GM21619 (cell line): ENCODE data around the gene TIMM10.

Experiments
- ATAC-seq: cut with Tn5 transposase; IDR thresholded peaks from one replicate; pipeline ENCODE4 v1.9.1; 2021; ENCODE audit not compliant: unreplicated experiment

The TIMM10 gene, protein sequence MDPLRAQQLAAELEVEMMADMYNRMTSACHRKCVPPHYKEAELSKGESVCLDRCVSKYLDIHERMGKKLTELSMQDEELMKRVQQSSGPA

DNA sequence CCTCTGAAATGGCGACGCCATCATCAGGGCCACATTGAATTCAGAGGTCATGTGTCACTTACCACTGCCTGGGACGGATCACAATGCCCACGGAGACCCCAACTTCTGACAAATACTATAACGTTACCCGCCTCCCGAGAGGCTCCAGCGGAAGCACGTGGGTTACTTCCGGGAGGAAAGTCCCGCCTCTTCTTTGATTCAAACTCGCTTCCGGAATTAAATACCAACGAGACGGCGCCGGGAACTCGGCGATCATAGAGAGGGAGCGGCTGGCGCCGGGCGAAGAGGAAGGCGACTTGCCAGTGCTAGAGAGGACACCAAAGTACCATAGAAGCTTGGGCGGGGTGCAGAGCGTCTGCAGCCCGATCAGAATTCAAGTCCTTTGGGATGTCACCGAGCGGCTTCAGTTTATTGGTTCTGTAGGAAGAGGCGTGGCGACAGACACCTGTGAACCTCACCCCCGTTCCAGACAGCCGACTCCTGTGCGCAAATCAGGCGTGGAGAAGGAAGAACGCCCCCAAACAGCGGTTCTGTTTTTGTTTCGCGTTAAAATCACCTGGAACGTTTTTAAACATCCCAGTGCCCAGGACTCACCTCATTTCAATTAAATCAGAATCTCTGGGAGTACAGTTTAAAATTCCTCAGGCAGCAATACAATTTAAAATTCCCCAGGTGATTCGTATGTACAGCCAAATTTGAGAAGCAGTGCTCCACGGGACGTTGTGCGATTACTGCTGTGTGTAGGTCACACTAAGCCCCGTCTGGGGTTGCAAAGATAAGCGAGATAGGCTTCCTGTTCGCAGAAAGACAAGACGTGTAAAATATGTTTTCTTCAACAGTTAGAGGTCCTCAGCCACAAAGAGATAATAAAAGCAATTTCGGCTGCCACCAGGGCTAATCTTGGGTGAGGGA lies at the start of gene TIMM10:
Gene TIMM10 (minus strand): TSS at position 159 of the 912 bp plus-strand sequence. CDS start 565 bp downstream, outside the sequence.
- ATAC-seq, result peak; percentile 99

DNA sequence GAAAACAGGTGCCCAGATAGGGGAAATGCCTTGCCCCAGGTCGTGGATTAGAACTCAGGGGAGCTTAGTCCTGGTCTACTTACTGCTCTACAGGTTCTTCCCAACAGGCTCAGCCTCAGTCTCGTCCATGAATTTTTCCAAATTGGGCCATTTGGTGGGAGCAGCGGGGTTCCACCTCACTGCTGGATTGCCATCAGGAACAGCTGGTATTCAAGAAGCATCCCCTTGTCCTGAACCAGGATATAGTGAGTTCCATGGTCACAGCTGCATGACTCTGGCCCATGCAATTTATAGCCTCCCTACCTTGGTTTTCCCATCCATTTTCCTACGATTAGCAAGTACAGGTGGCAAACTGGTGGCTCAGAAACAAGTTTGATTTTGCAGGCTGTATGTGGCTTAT lies 43.5 kb upstream of the TIMM10 start:
- ATAC-seq, result no peak

DNA sequence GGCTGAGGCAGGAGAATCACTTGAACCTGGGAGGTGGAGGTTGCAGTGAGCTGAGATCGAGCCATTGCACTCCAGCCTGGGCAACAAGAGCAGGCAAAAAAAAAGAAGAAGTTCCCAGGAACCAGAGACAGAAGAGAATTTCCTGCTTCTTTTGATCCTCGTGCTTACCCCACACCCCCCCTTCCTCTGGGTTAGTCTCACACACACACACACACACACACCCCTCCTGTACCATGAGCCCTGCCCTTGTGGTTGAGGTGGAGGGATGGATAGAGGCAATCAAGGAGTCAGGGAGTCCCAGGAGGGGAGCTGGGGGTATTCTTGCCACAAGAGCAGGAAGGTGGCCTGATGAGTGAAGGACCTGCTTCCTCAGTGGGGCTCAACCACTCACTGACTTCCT lies 41.1 kb upstream of the TIMM10 start:
- ATAC-seq, result no peak

DNA sequence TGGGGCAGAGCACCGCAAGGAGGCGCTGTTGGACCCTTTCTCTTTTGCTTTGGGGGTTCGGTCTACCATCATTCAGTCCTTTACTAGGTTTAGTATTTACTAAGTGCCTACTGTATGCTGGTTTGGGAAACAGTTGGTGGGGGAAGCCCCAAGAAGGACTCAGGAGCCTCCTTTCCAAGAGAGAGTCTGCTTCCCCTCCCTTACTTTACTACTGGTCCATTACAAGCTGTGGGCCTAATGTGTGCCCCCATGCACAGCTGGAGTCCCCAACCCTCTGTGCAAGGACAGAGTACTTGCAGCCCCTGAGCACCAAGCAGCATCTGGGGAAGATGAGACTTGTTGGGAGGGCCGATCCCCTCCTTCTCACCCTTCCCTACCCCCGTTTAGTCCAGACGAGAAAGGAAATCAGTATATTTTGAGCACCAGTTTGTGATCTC lies 37.8 kb upstream of the TIMM10 start:
- peak; percentile 62 for ATAC-seq

DNA sequence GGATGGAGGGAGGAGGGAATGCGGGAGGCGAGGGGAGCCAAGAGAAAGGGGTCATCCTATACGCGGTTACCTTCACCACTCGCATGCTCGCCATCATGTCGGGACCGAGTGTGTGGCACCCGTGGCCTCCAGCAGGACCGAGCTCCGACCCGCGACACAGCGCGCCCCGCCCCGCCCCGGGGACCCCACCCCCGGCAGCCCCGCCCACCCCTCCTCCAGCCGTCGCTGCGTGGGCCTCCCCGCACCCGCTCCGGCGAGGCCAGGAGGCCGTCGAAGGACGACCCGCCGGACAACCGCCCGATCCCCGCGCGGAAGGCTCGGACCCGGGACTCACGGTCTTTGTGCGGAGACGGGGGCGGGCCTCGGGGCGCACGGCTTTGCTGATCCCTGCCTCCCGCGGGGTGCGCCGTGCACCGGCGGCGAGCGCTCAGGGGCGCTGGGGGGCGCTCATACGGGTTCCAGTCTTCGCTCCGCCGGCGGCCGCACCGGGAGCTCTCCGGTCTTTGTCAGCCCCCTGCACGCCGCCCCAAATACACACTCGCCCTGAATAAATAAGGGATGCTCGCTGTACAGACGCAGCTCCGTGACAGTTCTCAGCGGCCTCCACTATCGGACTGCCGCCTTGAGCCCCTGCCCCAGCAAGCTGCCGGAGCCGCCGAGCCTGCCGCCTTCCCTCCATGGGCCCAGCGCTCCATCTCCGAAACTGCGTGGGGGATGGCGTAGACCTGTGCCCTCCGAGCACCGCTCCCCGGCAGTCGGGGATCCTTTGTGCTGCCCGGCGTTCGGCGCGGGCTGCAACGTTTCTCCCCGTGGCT lies 37.2 kb upstream of the TIMM10 start, which contains the start of gene UBE2L6:
Gene UBE2L6 (minus strand): TSS at position 158 of the 815 bp plus-strand sequence. CDS start 61 bp downstream, at position 97.
- ATAC-seq, result peak; percentile 43

DNA sequence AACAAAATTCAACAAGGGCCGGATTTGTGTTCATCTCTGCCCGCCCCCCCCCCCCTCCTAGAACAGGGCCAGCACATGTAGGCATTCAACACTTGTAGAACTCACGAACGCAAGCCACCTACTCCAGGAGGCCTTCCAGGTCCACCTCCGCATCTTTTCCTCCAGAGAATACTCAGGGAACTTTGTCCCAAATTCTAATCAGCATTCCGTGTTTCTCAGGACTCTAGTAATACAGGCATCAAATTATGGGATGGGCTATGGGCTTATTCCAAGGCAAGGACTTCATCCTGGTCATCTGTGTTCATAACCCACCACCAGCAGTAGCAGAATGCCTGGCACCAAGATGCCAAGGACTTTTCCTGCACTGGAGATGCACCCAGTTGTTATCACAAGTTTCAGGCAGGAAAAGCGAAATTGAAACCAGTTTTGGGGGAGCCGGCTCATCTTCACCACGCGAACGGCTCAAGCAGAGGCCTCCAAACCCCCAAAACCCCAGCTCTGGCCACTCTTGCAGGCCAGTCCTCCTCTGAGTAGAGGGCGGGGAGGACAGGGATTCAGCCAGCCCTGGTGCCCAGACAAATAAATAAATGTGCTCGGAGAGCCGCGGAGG lies 36.5 kb upstream of the TIMM10 start:
- peak; percentile 4 for ATAC-seq

DNA sequence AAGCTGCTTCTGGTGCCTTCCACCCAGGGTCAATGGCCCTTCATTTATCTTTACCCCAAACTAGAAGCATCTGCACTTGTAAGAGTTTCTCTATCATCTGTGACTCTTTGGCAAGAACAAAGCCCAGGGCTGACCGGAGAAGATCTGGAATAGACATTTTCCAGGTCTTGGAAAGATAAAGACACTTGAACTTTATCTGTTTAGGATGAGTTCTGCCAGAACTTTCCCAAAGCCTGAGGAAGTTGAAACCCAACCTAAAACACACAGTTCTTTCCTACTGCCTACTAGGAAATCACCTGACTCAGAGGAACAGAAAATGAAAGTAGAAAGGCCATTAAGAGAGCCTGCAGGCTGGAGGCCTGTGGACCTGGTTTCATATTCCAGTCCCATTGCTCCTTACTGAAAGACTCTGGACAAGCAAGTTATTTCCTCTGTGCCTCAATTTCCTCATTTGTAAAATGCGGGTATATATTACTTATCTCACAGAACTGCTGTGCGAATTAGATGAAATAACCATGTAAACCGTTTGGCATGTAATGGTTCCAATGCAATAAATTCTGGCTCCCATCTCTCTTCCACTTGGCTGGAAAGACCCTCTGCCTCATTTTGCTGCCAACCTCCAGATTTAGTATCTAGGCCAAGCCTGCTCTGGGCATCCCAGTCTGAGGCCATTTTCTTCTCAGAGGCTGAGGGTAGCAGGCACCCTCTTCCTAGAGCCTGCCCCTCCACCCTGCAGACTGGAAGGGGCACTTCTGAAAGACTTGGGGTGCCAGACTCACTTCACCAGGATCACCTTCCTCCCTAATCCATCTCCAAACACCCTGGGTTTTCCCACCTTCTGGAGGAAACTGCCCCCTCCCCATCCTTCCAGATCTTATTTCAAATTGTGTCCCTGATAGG lies 35.7 kb upstream of the TIMM10 start:
- ATAC-seq, result peak; percentile 63

- no peak for ATAC-seq
These were observed 32.0 kb upstream of the TIMM10 start for GRCh38 chr11:57562596-57562995.

- no peak for ATAC-seq
These were observed 29.6 kb upstream of the TIMM10 start for GRCh38 chr11:57560146-57560545.

GRCh38 chr11:57556041-57556440 lies 25.5 kb upstream of the TIMM10 start:
- no peak for ATAC-seq

GRCh38 chr11:57555393-57555792 lies 24.8 kb upstream of the TIMM10 start:
- no peak for ATAC-seq

DNA sequence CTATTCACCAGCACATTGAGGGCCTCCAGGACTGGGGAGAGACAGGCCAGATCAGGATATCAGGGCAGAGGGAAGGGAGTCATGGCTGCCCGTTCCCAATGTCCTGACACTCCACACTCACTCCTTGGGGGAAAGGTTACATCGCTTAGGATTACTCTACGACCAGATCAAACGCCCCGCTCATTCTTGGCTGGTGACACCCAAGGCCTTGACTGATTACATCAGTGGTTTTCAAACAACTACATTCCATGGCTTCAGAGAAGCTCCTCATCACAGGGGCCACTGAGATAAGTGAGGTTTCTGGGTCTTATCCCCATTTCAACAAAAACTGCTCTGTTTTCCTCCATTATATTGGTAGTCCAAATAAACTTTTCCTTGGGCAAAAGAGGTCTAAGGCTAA lies 21.9 kb upstream of the TIMM10 start:
- ATAC-seq, result no peak

DNA sequence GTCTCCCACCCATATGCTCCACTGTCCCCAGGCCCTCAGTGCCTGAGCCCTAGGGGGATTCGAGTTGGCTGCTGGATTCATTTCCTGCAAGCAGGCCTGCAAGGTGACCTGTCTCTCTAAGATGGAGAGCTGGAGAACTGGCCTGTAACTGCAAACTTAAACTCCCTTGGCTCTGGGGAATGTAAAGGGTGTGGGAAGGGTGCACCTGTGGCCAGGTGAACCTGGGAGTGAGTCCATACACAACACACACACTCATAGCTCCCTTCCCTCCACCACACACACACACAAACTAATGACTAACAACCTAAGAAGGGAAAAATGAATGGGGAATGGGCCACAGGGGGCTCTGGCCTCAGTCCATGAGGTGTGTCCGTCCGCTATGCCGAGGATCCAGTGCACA lies 21.4 kb upstream of the TIMM10 start:
- ATAC-seq, result no peak

GRCh38 chr11:57549983-57550382 lies 19.4 kb upstream of the TIMM10 start:
- no peak for ATAC-seq

DNA sequence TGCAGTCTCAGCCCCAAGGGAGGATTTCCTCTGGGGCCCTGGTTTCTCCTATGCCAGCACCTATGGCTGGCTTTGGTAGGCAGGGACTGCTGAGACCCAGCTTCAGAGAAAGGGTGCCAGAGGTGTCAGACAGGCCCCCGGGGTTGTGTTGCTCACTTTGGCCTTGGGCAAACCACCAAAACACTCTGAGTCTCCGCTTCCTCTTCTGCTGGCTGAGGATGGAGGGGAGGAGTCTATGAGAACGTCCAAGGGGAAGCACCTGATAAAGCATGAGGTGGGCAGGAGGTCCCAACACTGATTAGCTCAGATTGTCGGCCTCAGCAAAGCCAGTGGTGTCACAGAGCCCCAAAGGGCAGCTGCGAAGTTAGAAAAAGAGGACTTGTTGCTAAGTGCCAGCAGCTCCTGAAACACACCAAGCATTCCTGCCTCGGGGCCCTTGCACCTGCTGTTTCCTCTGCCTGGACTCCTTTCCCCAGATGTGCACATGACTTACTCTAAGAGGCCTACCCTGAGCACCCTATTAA lies 17.4 kb upstream of the TIMM10 start:
- peak; percentile 94 for ATAC-seq

- peak; percentile 44 for ATAC-seq
These were observed 16.4 kb upstream of the TIMM10 start for GRCh38 chr11:57546869-57547475.

DNA sequence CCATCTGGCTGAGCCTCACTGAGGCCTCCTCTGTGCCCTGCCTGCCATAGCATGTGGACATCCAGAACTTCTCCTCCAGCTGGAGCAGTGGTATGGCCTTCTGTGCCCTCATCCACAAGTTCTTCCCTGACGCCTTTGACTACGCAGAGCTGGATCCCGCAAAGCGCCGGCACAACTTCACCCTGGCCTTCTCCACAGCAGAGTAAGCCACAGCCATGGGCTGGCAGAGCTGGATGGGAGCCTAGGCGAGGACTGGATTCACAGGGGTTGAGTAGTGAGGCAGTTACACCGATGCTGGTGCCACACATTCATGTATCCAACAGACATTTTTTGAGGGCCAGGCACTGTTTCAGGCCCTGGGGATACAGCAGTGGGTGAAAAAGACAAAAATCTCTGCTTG lies 15.9 kb upstream of the TIMM10 start:
- no peak for ATAC-seq

GRCh38 chr11:57545883-57546282 lies 15.3 kb upstream of the TIMM10 start:
- no peak for ATAC-seq

- no peak for ATAC-seq
These were observed 14.0 kb upstream of the TIMM10 start for GRCh38 chr11:57544566-57544965.
